Measurements from ENCODE around the gene TRIM52.

GRCh38 chr5:181233088-181233800 lies 27.7 kb downstream of the TRIM52 start:
- TF ChIP-seq SUZ12 (IDR thresholded peaks at IDR 0.05) (no peak), FOXK2 (IDR thresholded peaks at IDR 0.05) (no peak), FOXM1 (IDR thresholded peaks at IDR 0.05; ENCODE audit: borderline replicate concordance) (no peak), FOXA1 (IDR thresholded peaks at IDR 0.05) (no peak), SP1 (IDR thresholded peaks at IDR 0.05) (no peak), PKNOX1 (IDR thresholded peaks at IDR 0.05) (no peak)
